HG03460 (cell line): Measurements from ENCODE around the gene CFAP45.

Experiments
- ATAC-seq: cut with Tn5 transposase; IDR thresholded peaks from one replicate; pipeline ENCODE4 v1.9.1; 2021; ENCODE audit not compliant: unreplicated experiment

CFAP45 gene

DNA sequence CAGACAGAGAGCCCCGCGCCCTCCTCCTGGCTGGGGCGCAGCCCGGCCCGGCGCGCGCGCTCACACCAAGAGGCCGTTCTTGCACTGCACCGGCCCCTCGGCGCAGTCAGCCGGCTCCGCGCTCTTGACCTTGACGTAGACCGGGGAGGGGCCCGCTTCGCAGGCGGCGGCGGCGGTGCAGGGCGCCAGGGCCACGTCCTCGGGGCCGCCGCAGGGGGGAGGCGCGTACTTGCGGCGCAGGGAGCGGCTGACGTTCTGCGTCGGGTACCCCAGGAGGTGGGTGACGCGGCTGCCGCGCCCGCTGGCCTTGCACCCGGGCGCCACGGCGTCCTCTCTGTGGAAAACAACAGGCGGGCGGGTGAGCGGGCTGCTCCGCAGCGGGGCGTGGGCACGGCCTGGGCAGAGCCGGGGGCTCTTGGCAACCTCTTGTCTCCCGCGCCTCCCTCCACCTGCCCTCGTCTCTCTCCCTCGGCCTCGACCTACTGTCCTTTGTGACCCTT lies 45.2 kb downstream of the CFAP45 start:
- peak; percentile 52 for ATAC-seq

DNA sequence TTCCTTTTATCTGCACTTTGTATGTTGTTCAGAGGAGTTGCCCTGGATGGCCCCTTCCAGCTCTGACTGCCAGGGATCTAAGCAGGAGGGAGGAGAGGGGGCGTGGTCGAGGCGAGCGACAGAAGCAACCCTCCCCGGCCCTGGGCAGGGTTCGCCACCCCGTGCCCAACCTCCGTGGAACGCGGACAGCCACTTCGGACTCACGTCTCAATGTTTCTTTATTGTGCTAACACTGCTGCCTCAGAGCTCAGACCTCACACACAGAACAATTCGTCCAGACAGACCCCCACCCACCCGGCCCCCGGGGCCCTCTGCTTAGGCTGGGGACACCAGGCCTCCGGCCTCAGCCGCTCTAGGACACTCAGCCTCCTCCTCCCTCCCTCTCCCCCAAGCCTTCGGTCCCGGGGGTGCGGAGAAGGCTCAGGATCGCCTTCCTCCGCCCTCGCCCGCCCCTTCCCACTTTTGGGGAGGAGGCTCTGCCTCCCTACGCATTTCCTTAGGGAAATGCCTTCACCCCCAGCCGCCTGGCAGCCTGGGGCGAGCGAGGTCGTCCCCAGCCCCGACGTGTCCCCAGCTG lies 45.8 kb downstream of the CFAP45 start:
- ATAC-seq = no peak

DNA sequence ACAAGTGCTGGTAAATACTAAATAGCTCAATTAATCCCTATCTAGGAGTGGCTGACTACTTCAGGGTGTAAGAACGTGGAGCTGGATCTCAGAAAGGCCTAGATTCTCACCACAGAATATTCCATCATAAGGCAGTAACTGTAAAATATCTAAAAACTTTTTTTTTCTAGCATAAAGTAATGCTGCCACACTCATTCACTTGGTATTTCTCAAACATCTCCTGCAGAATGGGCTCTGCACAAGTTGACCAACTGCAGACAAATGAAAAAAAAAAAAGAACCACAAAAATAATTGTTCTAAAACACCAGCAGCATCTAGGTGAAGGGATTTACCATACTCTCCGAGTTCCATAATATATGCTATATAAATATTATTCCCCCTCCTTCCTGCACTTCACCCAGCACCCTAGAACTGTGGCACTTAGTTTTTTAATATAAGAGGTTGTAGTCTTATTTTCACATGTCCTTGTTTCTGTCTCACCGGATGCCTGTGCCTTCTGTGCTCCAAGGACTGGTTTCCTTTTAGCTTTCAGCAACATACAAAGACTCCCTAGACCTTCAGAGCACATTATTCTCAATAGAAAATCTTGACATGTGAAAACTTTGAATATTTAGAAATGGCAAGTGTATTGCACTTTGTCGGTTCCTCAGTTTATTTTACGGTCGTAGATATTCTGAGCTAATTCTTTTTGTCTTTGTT lies 46.4 kb downstream of the CFAP45 start:
- no peak for ATAC-seq

DNA sequence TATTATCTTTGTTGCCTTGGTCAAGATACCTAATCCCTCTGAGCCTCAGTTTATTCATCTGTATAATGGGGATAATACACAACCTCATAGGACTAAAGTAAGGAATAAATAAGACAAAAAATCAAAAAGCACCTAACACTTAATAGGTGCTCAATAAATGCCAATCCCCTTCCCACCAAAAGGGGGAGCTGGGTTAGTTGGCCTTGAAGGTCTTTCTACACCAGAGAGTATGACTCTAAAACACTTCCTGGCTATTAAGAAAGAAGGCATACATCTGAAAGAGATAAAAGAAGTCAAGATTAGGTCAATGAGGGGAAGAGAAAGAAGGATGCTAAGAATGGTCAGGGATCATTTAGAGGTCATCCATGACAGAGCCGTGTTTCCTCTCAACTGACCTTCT lies 48.6 kb downstream of the CFAP45 start:
- no peak for ATAC-seq

DNA sequence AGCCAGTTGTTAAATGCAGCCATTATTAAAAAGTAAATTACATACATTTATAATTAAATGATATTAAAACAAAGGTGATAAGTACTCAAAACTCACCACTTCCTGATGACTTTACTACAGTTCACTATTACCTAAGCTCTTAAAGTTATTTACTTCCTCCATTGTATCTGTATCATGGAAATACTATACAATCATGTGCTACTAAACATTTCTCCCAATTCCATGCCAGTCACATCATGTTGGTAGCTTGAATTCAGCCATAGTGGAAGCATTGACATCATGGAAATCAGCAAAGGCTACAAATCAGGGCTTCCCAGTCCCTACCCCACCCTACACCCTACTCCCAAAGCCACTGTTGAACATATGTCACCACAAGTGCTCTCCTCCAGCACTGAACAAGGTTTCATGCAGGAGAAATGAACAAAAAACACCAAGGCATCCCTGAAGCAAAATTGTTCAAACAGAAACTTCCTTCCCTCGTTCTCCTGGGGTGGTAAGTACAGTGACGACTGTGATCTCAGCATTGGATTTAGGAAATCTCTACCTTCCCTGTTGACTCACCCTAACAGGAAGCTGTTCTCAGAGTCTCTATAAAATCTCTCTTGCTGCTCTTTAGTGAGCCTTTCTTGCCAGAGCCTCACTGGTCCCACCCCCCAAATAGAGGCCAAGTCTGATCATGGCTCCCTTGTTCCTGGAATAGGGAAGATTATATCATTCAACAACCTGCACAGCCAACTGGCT lies 50.2 kb downstream of the CFAP45 start:
- no peak for ATAC-seq

DNA sequence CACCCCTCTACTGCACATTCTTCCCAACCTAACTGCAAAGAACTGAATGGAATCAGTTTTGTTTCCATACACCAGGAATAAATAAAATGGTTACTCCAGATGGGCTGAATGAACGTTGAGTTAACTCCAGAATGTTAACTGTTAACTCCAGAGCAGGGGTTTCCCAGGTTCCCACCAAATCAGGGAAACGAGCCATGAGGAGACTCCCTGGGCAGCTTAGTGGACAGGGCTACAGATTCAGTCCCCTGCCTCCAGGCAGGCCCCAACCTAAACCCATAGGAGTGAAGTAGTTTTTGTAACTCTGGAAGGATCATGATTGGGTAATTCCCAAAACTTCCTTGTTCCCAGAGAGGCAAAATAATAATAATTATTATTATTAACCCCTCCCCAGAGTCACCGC lies 51.6 kb downstream of the CFAP45 start:
- ATAC-seq = no peak

DNA sequence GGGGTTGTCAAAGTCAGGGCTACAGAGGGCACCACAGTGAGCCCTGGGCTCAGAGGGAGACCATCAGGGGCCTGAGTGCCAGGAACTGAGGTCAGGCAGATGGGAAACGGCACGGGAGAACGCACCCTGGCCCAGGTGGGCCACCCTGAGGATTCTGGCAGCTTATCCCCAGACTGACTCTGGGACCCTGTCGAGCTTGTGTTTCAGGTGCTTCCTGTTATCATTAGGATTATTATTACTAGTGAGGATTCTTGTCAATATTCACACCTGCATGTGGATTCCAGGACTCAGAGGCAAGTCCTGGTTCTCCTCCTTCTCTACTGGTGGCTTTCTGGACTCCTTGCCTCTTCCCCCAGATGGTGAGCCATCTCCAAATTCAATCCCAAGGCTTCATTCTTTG lies 52.7 kb downstream of the CFAP45 start:
- ATAC-seq = no peak

DNA sequence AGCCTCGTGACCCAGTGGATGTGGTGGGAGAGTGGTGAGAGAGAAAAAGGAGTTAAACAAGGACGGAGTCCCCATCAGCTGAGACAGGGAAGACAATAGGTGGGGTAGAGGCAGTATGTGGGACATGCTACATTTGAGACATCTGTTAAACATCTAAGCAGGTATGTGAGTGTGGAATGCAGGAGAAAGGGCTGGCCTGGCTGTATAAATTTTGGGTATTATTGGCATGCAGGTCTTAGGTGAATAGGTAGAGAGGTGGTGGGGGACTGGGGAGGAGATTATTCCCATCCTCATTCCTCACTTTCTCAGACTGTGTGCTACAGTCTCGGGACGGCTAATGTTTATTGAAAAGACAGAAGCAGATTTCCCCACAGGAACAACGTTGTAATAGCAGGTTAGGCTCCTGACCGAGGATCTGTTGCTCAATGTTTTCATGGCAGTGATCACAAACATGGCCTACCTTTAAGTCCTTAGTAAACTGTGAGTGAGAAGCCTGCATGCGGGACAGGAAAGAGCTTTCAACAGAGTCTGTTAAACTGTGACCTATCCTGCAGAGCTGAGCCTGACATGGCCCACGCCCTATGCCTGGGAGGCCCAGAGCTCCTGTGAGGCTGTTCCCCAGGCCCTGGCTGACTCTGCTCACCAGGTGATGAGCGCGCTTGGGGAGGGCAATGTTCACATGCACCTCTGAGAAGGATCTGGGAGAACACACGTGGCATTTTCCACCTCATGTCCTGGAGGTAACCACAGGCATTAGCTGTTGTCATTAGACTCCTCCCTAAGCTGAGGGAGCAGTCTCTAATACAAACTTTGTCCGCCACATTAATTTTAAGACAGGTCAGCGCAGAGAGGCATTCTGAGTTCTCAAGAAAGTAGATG lies 54.0 kb downstream of the CFAP45 start:
- ATAC-seq = no peak

DNA sequence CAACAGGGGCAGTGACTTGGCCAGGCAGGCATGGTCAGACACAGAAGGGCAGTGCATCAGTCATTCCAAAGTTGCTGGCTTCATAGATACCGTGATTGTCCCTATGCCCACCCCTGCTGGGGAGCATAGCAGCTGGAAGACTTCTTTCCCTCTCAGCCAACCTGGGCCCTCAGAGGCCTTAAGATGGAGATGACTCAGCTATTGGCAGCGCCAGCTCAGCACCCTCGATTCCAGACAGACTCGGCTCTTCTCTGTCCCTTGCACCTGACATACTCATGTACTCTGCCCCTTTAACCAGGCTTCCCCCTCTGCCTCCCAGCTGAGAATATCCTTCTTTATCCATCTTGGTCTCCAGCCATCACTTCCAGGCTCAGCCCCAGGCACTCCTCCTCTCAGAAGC lies 56.5 kb downstream of the CFAP45 start:
- ATAC-seq = no peak

DNA sequence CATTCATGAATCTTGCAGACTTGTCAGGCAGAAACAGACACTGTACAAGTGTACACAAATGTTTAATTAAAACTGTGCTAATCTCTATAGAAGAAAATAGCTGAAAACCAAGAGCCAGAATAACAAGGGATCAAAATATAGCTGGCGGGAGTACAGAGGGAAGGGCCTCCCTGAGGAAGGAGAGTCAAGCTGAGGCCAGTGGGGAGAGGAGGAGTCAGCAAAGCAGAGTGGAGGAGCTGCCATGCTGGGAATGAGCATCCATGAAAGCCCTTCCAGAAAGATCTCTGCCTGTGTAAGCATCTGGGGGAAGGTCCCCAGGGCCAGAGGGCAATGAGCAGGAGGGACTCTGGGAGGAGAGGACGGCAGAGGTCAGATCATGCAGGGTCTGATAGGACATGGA lies 58.2 kb downstream of the CFAP45 start:
- ATAC-seq = no peak

DNA sequence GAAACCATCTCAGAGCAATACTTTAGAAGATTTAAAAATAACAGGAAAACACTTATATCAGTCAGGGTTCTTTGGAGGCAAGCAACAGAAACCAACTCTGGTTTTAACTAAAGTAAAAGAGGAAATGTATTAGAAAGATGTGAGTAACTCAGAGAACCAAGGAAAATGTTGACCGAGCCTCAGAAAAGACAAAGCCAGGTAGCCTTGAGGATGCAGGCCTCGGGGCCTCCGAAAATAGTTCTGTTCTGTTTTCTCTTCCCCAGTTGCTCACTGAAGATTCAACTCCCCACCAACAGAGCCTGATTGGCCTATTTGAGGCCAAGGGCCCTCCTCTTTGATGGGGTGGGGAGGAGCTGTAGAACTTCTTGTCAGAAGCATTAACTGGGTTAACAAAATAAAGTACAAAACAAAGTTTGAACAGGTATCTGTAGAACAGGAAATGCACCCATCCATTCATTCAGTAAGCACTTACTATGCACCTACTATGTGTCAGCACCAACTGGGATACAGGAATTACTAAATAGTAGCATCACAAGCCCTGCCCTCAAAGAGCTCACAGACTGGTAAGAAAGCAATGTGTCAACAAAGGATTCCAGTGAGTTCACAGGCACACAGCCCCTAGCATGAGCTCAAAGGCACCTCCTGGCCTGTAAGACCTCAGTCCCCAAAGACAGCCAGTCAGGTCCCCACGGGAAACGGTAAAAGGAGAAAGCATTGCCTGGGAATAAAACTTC lies 60.7 kb downstream of the CFAP45 start:
- peak; percentile 61 for ATAC-seq

DNA sequence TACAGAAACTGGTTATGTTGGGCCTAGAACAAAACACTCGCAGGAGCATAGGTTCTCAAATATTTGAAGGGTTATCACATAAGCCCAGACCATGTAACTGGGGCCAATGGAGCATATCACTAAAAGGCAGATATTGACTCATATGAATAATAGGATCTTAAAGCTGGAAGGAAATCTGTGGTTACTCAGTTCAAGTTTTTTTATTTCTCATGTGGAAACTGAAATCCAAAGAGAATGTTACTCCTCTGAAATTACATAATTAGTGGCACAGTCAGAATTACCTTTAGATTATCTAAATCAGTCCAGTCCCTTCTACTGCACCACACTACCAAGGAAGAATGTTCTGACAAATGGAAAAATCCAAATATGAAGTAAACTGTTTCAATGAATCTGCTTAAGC lies 61.2 kb downstream of the CFAP45 start:
- ATAC-seq = peak; percentile 55

DNA sequence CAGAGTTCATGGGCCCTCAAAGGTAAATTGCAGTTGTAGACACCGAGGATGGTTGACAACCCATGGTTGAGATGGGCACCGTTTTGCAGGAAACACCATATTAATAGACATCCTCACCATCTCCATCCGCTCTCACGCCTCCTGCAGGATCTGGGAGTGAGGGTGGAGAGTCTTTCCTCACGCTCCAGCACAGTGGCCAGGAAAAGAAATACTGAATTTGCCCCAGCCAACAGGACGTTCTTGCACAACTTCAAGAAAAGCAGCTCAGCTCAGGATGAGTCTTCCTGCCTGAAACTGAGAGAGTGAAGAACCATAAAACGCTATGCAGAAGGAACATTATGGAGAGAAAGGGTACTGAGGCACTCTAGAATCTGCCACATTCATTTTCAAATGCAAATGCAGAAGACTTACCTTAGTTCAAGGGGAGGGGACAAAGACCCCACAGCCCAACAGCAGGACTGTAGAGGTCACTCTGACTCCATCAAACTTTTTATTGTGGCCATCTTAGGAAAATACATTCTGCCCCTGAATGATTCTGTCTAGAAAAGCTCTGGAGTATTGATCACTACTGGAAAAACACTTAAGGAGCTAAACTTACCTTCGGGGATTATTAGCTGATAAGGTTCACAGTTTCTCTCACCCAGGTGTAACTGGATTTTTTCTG lies 64.0 kb downstream of the CFAP45 start:
- no peak for ATAC-seq

DNA sequence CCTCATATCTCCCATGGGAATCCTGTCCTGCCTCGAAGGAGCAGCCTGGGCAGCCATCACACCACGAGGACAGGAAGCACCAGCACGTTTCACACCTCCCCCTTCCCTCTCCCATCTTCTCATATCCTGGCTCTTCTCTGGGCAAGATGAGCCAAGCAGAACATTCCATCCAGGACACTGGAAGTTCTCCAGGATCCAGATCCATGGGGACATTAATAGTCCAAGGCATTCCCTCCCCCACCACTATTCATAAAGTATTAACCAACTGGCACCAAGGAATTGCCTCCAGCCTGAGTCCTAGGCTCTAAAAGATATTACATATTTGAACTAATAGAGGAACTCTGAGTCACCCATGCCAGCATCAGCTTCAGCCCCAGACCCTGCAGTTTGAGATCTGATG lies 64.6 kb downstream of the CFAP45 start:
- no peak for ATAC-seq

DNA sequence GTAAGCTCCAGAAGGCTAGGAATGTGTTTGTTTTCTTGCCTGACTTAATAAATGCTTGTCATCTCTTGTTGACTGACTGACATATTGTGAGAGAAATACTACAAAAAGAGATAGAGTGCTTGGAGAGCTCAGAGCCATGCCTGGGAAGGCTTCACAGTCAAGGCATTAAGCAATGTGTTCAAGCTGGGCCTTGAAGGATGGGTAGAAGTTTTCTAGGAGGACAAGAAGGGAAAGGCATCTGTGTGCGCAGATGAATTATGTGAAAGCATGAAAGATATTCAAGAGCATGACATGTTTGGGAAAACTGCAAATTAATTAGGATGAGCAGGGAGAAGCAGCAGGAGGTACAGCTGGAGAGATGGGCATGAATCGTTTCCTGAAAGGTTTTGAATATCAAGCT lies 67.7 kb downstream of the CFAP45 start:
- ATAC-seq = no peak

DNA sequence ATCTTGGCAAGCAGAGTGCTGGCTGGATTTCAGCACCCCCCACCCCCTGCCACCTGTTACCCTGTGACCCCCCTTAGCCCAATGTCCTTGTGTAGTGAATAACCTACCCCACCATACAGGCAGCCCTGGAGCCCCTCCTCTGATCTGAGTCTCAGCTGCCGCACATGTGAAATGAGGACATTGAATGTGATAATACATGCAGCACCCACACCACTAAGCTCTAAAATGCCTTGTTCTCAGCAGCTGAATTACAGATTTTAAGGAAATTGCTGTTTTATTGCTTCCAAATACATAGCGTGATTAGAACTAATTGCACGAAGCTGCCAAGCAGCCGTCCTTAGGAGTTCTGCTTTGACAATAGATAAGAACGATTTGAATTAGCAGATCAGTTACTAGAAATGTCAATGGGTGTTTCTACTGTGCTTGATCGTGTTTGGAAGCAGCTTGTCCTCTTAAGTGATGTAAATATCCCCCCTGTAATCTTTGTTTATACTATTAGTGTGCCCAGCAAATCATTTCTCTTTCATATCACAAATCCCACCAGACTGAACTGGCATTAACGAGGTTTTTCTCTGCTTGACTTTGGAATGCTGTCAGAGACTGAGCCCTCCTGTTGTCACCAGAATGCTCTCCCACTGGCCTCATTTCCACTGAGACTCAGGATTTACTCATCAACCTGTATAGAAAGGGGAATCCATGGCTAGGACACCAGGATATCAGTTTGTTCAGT lies 68.4 kb downstream of the CFAP45 start:
- no peak for ATAC-seq

DNA sequence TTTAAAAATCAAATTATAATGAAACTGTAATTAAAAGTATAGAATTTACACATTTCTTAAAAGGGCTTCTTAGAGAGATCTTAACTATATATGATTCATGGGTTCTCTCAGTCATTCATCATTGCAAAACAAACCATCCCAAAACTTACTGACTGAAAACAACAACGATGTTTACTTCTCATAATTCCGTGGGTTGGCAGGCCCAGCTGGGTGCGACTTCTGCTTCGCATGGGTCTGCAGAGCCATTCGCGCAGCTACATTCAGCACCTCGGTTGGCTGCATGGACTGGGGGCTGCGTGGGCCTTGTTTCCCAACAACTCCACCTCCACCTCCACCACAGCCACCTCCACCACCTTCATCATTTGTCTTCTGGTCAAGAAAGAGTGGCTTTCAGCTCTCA lies 69.2 kb downstream of the CFAP45 start:
- no peak for ATAC-seq

DNA sequence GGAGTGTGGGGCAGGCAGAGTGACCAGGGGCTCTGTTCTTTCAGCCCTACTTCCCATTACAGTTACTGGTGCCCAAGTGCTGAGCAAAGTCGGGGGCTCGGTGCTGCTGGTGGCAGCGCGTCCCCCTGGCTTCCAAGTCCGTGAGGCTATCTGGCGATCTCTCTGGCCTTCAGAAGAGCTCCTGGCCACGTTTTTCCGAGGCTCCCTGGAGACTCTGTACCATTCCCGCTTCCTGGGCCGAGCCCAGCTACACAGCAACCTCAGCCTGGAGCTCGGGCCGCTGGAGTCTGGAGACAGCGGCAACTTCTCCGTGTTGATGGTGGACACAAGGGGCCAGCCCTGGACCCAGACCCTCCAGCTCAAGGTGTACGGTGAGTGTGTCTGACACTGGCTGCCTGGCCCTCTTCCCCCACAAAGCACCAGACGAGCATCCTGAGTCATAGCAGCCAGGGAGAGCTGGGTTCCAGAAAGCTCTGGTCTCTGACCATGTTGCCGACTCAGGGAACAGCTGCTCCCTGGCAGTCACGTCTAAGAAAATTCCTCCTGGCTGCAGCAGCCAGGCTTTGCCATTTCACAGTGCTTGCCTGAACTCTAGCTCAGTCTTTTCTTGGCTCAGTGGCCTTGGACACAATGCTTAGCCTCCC lies 70.0 kb downstream of the CFAP45 start:
- ATAC-seq = no peak

DNA sequence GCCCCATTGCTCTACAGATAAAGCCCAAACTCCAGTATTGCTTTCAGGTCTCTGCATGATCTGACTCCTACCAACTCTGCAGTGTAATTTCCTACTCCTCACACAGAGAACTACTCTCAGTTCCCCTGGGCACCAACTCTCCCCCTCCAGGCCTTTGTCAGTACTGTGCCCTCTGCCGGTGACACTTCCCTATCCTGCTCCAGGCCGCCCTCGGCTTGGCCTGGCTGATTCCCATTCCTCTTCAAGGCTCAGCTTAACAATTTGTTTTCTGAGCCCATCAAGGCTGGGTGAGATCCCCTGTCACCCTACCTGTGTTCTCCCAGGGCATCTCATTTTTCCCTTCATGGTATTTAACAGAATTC lies 70.7 kb downstream of the CFAP45 start:
- ATAC-seq = peak; percentile 69
